ENCODE data around the gene MAN1C1.

DNA sequence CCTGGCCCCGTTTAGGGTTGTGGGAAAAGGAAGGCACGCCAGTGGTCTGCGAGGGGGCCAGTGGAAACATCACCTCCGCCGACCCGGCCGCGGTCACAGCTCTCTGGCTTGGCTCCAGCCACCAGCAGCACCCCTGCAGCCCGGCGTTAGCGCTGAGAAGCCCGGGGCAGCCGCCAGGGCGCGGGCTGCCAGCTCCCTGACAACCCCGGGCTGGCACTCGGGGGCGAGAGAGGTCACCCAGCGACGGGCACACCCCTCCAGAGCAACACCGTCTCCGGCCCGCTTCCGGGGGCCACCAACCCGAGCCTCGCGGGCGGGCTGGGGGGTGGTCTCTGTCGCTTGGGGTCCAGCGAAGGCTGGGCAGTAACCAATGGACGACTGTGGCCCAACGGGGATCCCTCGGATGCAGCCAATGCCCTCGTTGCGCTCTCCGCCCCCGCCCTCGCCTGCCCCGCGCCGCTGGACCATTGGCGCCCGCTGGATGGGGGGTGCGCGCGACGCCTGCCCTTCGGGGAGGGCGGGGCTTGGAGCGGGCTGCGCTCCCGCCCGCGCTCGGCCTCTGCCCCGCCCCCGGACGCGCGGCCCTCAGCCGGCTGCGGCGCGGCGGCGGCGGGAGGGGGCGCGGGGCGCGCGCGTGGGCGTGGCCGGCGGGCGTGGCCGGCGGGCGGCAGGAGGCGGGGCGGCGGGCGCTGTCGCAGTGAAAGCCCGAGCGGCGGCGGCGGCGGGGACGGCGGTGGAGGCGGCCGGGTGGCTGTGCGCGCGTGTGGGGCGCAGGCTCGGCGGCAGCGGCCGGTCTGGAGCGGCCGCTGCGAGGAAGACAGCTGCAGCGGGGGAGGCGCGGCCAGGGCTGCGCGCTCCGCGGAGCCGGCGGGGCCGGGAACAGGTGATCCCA is at the start of gene MAN1C1:
- TF ChIP-seq POLR2A (IDR thresholded peaks at IDR 0.05; ENCODE audit: low read depth, low read length) (no peak), POLR2AphosphoS5 (IDR thresholded peaks at IDR 0.05; ENCODE audit: low read depth, low read length) (no peak), SPI1 (IDR thresholded peaks at IDR 0.05; ENCODE audit: low read depth, low read length) (no peak), TAF1 (IDR thresholded peaks at IDR 0.05; ENCODE audit: low read depth, low read length) (no peak), PAX5 (IDR thresholded peaks at IDR 0.05; ENCODE audit: insufficient read depth, low read length, severe bottlenecking) (no peak)

All from GM12891 (cell line).